NCI-H187 (cell line): ENCODE results near the gene GJB3.

ENCODE experiments used
- DNase-seq, 2 experiments: peaks; one replicate each; lab custom pipeline; 2025; lab: John Stamatoyannopoulos, UW

GJB3 gene

GRCh38 chr1:34825455-34826091 lies 44.6 kb downstream of the GJB3 start:
- DNase-seq = no peak

DNA sequence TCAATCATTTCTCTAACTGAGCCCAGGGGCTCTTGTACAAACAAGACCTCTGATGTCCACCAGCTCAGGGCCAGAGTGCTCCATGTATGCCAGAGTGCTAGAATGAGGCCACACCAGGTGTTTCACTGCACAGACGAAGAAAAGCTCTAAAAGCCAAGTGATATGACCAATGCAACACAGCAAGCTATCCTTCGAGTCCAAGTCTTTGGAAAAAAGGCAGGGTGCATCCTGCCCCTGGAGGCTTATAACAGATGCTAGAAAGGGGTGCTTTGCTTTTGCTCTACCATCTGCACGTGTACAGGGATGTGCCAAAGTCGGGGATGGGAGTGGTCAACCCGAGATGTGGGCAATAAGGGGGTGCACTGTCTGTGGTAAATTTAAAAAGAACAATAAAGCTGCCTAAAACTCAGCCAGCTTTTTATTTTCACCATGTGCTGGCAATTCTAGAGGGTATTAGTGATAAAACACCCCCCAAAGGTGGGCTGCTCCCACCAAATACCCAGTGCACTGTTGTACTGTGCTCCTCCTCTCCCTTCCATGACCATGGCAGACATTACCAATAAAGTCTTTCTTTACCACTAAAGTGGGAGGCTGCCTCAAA lies 46.4 kb downstream of the GJB3 start:
- no peak for DNase-seq

DNA sequence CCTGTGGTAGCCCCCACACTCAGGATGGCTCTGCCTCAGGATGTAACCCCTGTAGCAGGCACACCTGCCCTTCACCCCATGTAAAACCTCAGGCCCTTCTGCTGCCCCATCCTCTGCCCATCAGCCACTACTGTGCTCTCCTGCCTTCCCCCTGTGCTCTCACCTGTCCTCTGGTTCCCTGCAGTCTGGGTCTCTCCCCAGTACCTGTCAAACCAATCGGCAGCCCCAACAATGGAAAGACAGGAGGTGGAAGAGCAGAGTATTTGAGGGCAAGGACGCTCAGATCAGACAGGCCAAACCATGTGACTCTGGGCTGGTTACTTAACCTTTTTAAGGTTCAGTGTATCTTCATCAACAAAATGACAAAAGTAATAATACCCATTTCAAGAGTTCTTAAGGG lies 47.6 kb downstream of the GJB3 start:
- DNase-seq = no peak

DNA sequence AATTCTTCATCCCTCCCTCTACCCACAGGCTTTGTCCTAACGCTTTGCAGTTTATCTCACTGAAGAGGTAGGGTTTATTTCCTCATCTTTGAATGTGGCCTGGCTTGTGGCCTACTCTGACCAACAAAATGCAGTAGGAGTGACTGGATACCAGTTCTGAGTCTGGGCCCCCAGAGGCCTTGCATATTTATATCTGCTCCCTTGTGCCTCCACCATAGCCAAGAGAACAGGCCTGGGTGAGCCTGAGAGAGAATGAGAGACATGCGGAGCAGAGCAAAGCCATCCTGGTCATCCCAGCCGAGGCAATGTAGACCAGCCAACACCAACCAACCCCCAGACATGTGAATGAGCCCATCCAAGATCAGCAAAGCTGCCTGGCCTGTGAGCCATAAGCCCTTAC lies 48.2 kb downstream of the GJB3 start:
- no peak for DNase-seq

GRCh38 chr1:34831721-34832246 lies 50.8 kb downstream of the GJB3 start:
- DNase-seq = no peak

GRCh38 chr1:34833711-34834110 lies 52.7 kb downstream of the GJB3 start:
- DNase-seq = no peak
